Naive thymus-derived CD8-positive, alpha-beta T cell (primary cell): ENCODE data around the gene FAM162A. TPM values are rescaled to one million over a fixed set of nuclear protein-coding genes. Genes with fewer than 3 reads are reported as not detected.
"Not testable (repeated sequence)": the region's sequence is repeated elsewhere in the genome, so short reads cannot be mapped to it uniquely, and the experiment has no call there.

Source experiments
- ATAC-seq, 2 donors: fragments of 150-1000 bp; cut with Tn5 transposase in 1 of 2; sonication (Bioruptor Pico), chemical (Tn5 transposase) in 1 of 2; 1 replicate in 1 of 2; 2 replicates in 1 of 2; pipeline ENCODE4 v1.10.0; 2021; ENCODE audit warnings: mild to moderate bottlenecking in 2 of 2, moderate library complexity in 2 of 2
- POLR2A ChIA-PET: fragments of 350-600 bp; sonication (Branson Sonifier 250); formaldehyde crosslinking; loops from one replicate; lab custom pipeline; 2021; ENCODE audit warnings: antibody characterized with exemption; lab: Charles Lee
- DNase-seq, 10 donors: peaks; one replicate each; pipeline versions ENCODE4 v3.0.0 to v3.0.0-alpha.2; 2020 to 2022
- H3K27ac Mint-ChIP-seq, 10 donors: one replicate each; pipeline ENCODE4 v1.8.0; 2020 to 2022; ENCODE audit warnings: mild to moderate bottlenecking in 10 of 10, mixed read lengths in 10 of 10, moderate library complexity in 4 of 10, inconsistent platforms in 1 of 10
- H3K27me3 Mint-ChIP-seq, 5 donors: one replicate each; pipeline ENCODE4 v1.8.0; 2021 to 2022; ENCODE audit warnings: mixed read lengths in 5 of 5
- H3K36me3 Mint-ChIP-seq, 3 donors: one replicate each; pipeline ENCODE4 v1.8.0; 2020 to 2022; ENCODE audit warnings: mixed read lengths in 3 of 3, mild to moderate bottlenecking in 2 of 3, inconsistent platforms in 1 of 3
- H3K4me1 Mint-ChIP-seq, 4 donors: one replicate each; pipeline ENCODE4 v1.8.0; 2021 to 2022; ENCODE audit warnings: mixed read lengths in 4 of 4
- H3K4me3 Mint-ChIP-seq, 10 donors: one replicate each; pipeline ENCODE4 v1.8.0; 2020 to 2022; ENCODE audit warnings: mild to moderate bottlenecking in 10 of 10, mixed read lengths in 10 of 10, moderate library complexity in 6 of 10, inconsistent platforms in 1 of 10
- H3K9me3 Mint-ChIP-seq, 9 donors: one replicate each; pipeline ENCODE4 v1.8.0; 2020 to 2022; ENCODE audit warnings: mixed read lengths in 9 of 9, mild to moderate bottlenecking in 3 of 9, inconsistent platforms in 1 of 9, moderate library complexity in 1 of 9
- polyA plus RNA-seq, 3 donors: library from polyadenylated mRNA; unstranded; fragments of 300-500 nt; fragmentation: Illumina TruSeq; gene quantifications; one replicate each; pipeline ENCODE4 v1.2.3, GENCODE V29; 2021
- total RNA-seq, 8 experiments: library from RNA in 2 of 8; stranded (reverse) in 2 of 8; gene quantifications; one replicate each; pipeline ENCODE4 v1.2.3 and lab custom pipeline; 2021 to 2026

FAM162A gene
- total and polyA plus RNA-seq, 5 experiments from 2014 or later: 31.3 to 132 (median 114) TPM

DNA sequence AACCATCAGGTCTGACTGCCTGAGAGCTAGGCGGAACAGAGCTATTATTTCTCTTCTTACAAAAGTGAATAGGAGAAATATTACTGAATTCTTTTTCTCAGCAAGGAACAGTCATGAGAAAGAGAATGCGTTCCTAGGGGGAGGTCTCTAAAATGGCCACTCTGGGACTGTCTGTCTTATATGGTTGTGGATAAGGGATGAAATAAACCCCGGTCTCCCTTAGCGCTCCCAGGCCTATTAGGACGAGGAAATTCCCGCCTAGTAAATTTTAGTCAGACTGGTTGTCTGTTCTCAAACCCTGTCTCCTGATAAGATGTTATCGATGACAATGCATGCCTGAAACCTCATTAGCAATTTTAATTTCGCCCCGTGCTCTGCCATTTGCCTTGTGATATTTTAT is 52.0 kb downstream of the FAM162A start:
- H3K4me3 Mint-ChIP-seq: peak overlapping the region in 1 of 10 donors; percentile 42
- ATAC-seq: no peak
- DNase-seq: no peak
- H3K36me3 Mint-ChIP-seq: peaks cover 41 to 91% (median 65%) of the 10 kb centered on the region in 3 donors
- H3K27ac Mint-ChIP-seq: peak overlapping the region in 1 of 10 donors; percentile 79
- POLR2A ChIA-PET: no interaction called here
- peaks cover 0 to 4% (median 0%) of the 10 kb centered on the region in 4 donors for H3K4me1 Mint-ChIP-seq
- no peaks in the 10 kb centered on the region for H3K27me3 Mint-ChIP-seq
- peaks cover 4 to 15% (median 9%) of the 10 kb centered on the region in 9 donors for H3K9me3 Mint-ChIP-seq

DNA sequence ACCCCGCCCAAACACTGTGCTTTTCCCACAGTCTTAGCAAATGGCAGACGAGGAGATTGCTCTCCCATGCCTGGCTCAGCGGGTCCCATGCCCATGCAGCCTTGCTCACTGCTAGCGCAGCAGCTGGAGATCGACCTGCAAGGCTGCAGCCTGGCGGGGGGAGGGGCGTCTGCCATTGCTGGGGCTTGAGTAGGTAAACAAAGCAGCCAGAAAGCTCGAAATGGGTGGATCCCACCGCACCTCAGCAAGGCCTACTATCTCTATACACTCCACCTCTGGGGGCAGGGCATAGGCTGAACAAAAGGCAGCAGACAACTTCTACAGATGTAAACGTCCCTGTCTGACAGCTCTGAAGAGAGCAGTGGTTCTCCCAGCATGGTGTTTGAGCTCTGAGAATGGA is 59.1 kb downstream of the FAM162A start:
- DNase-seq (no peak), ATAC-seq (no peak)
- H3K4me3 Mint-ChIP-seq: no peak overlapping the region
- no peaks in the 10 kb centered on the region for H3K27me3 Mint-ChIP-seq
- H3K27ac Mint-ChIP-seq: no peak overlapping the region
- peaks cover 34 to 97% (median 78%) of the 10 kb centered on the region in 3 donors for H3K36me3 Mint-ChIP-seq
- POLR2A ChIA-PET: no interaction called here
- H3K4me1 Mint-ChIP-seq: peaks cover 7 to 12% (median 11%) of the 10 kb centered on the region in 4 donors
- H3K9me3 Mint-ChIP-seq: peaks cover 0 to 13% (median 4%) of the 10 kb centered on the region in 9 donors

DNA sequence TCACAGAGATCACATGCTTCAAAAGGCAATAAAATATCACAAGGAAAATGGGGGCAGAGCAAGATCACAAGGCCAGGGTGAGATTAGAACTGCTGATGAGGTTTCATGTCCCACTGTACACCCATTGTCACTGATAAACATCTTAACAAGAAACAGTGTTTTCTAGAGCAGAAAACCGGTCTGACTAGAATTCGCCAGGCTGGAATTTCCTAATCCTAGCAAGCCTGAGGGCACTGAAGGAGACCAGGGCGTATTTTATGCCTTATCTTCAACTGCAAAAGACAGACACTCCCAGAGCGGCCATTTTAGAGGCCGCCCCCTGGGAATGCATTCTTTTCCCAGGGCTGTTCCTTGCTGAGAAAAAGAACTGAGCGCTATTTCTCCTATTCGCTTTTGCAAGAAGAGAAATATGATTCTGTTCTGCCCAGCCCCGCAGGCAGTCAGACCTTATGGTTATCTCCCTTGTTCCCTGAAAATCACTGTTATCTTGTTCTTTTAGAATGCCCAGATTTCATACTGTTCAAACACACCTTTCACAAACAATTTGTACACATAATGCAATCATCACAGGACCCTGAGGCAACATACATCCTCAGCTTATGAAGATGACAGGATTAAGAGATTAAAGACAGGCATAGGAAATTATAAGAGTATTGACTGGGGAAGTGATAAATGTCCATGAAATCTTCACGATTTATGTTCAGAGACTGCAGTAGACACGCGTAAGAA is 59.9 kb downstream of the FAM162A start:
- Mint-ChIP-seq H3K4me1 (peaks cover 7 to 12% (median 11%) of the 10 kb centered on the region in 4 donors), H3K36me3 (peaks cover 35 to 96% (median 81%) of the 10 kb centered on the region in 3 donors), H3K27ac (peak overlapping the region in 2 of 10 donors; percentile 43 to 63), H3K9me3 (peaks cover 0 to 13% (median 4%) of the 10 kb centered on the region in 9 donors)
- H3K27me3 Mint-ChIP-seq, H3K4me3 Mint-ChIP-seq, POLR2A ChIA-PET, ATAC-seq, DNase-seq: not testable (repeated sequence)

DNA sequence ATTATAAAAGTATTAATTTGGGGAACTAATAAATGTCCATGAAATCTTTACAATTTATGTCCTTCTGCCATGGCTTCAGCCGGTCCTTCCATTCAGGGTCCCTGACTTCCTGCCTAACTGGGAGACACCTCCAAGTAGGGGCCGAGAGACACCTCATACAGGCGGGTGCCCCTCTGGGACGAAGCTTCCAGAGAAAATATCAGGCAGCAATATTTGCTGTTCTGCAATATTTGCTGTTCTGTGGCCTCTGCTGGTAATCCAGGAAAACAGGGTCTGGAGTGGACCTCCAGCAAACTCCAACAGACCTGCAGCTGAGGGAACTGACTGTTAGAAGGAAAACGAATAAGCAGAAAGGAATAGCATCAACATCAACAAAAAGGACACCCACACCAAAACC is 60.5 kb downstream of the FAM162A start:
- POLR2A ChIA-PET, DNase-seq, ATAC-seq, H3K4me3 Mint-ChIP-seq, H3K27me3 Mint-ChIP-seq: not testable (repeated sequence)
- H3K9me3 Mint-ChIP-seq: peaks cover 0 to 13% (median 4%) of the 10 kb centered on the region in 9 donors
- peaks cover 7 to 14% (median 11%) of the 10 kb centered on the region in 4 donors for H3K4me1 Mint-ChIP-seq
- H3K36me3 Mint-ChIP-seq: peaks cover 40 to 98% (median 82%) of the 10 kb centered on the region in 3 donors
- H3K27ac Mint-ChIP-seq: peak overlapping the region in 1 of 10 donors; percentile 33

DNA sequence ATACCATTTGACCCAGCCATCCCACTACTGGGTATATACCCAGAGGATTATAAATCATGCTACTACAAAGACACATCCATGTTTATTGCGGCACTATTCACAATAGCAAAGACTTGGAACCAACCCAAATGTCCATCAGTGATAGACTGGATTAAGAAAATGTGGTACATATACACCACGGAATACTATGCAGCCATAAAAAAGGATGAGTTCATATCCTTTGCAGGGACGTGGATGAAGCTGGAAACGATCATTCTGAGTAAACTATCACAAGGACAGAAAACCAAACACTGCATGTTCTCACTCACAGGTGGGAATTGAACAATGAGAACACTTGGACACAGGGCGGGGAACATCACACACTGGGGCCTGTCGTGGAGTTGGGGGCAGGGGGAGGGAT is 64.2 kb downstream of the FAM162A start:
- ATAC-seq, DNase-seq, POLR2A ChIA-PET, H3K4me3 Mint-ChIP-seq, H3K27me3 Mint-ChIP-seq: not testable (repeated sequence)
- peak overlapping the region in 2 of 10 donors; percentile 24 to 44 for H3K27ac Mint-ChIP-seq
- H3K9me3 Mint-ChIP-seq: peaks cover 0 to 13% (median 4%) of the 10 kb centered on the region in 9 donors
- H3K36me3 Mint-ChIP-seq: peaks cover 36 to 98% (median 76%) of the 10 kb centered on the region in 3 donors
- H3K4me1 Mint-ChIP-seq: peaks cover 7 to 11% (median 10%) of the 10 kb centered on the region in 4 donors

DNA sequence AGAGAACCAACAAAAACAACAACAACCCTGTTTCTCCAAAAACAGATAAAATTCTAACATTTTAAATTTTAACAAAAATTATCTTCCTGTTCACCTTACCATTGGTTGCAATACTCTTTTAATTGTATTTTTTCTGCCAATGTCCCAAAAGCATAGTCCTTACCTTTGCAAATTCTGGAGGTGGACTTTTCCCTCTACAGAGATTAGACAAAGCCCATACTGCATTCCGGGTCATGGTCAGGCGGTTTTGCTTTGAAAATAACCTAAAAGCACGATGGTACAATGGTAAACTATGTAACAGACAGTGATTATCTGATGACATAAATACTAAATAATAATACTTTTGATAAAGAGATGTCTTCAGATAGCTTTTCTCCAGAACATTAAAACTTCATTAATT is 67.4 kb downstream of the FAM162A start:
- peak overlapping the region in 1 of 10 donors; percentile 30 for H3K27ac Mint-ChIP-seq
- POLR2A ChIA-PET: no interaction called here

DNA sequence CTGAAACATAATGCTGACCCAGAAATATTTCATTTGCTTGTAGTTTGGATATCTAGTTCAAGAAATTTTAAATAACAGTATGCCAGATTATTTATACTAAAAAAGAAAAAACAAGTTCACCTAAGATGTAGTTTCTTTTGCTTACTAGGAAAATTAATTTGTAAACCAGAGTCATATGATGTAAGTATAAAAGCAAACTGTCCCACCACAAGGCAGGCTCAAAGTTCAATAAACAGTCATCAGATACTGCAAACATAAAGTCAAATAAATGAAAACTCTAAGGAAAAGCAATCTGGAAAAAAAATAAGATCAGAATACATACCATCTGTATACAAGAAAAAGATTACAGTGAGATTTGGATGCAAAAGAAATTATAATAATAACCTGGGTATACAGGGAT is 72.1 kb downstream of the FAM162A start:
- Mint-ChIP-seq H3K9me3 (no peaks in the 10 kb centered on the region), H3K27ac (peak overlapping the region in 1 of 10 donors; percentile 15), H3K4me3 (no peak overlapping the region), H3K4me1 (peaks cover 0 to 1% (median 0%) of the 10 kb centered on the region in 4 donors), H3K27me3 (no peaks in the 10 kb centered on the region), H3K36me3 (peaks cover 6 to 85% (median 22%) of the 10 kb centered on the region in 3 donors)
- DNase-seq: no peak
- no peak for ATAC-seq
- POLR2A ChIA-PET: no interaction called here

More for the DNA sequence above, 67.4 kb downstream of the FAM162A start:
- Mint-ChIP-seq H3K4me3 (no peak overlapping the region), H3K27me3 (no peaks in the 10 kb centered on the region), H3K9me3 (no peaks in the 10 kb centered on the region), H3K4me1 (peaks cover 0 to 10% (median 7%) of the 10 kb centered on the region in 4 donors), H3K36me3 (peaks cover 19 to 91% (median 53%) of the 10 kb centered on the region in 3 donors)
- ATAC-seq (no peak), DNase-seq (no peak)

DNA sequence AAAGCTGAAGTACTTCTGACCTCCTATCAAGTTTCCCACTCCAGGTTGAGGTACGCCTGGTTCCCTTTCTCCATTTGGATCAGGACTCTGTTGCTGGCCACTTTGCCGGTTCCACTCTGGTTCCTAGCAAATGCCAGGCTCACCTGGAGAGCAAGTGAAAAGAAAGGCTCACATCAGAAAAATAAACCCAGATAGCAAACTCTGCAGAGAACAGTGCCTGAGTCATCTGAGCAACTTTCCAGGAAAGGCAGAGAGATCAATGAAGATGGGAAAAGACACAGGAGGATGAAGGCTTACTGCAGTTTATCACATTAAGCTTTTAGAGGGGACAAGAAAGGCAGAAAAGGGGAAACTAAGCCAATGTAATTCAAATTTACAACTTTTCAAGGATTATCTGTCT is 73.7 kb downstream of the FAM162A start:
- POLR2A ChIA-PET: no interaction called here
- Mint-ChIP-seq H3K4me3 (no peak overlapping the region), H3K36me3 (peaks cover 6 to 85% (median 22%) of the 10 kb centered on the region in 3 donors), H3K27me3 (no peaks in the 10 kb centered on the region), H3K4me1 (peaks cover 0 to 6% (median under 1%) of the 10 kb centered on the region in 4 donors), H3K27ac (peak overlapping the region in 3 of 10 donors; percentile 3 to 82 (median 13)), H3K9me3 (no peaks in the 10 kb centered on the region)
- DNase-seq: no peak
- no peak for ATAC-seq

DNA sequence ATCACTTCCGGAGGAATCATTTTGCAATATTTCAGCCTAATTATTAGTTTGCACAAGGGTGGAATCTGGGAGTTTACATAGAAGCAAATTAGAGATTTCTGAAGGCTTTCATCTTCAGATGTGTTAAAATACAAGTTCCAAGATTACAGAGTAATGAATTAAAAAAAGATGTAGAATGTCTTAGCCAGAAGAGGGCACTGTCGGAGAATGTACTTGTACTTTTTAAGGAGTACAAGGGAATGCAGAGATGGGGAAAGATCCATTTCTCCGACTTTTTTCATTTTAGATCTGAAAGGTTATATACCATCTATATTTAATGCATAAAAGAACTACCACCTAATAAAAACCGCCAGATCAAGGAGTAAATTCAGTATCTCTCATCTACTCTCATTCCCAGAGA is 75.0 kb downstream of the FAM162A start:
- H3K4me1 Mint-ChIP-seq: peaks cover 0 to 6% (median under 1%) of the 10 kb centered on the region in 4 donors
- ATAC-seq: no peak

DNA sequence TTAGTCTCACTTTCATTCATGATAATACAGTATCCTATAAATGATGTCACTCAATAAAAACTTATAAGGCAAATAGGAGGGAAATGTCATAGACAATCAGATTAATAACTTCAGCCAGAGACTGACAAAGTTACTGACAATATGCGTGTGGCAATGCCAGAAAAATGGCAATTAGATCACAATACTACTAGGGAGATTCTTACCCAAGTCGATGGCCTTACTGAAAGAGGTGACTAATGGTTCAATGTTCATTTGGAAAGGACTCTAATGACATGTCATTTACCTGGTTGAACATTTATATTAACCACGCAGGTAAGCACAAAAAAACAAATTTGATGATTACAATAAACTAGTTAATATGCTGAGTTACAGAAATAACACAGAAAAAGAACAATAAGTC is 77.8 kb downstream of the FAM162A start:
- H3K27ac Mint-ChIP-seq: peak overlapping the region in 2 of 10 donors; percentile 3 to 63
- ATAC-seq: no peak

More for the DNA sequence above, 75.0 kb downstream of the FAM162A start:
- Mint-ChIP-seq H3K36me3 (peaks cover 6 to 87% (median 17%) of the 10 kb centered on the region in 3 donors), H3K4me3 (no peak overlapping the region), H3K9me3 (no peaks in the 10 kb centered on the region), H3K27ac (peak overlapping the region in 2 of 10 donors; percentile 14 to 30), H3K27me3 (no peaks in the 10 kb centered on the region)
- DNase-seq: no peak
- POLR2A ChIA-PET: no interaction called here

More for the DNA sequence above, 77.8 kb downstream of the FAM162A start:
- Mint-ChIP-seq H3K9me3 (no peaks in the 10 kb centered on the region), H3K4me1 (peaks cover 0 to 6% (median 1%) of the 10 kb centered on the region in 4 donors), H3K36me3 (peaks cover 0 to 82% (median 13%) of the 10 kb centered on the region in 3 donors), H3K27me3 (no peaks in the 10 kb centered on the region), H3K4me3 (no peak overlapping the region)
- POLR2A ChIA-PET: no interaction called here
- no peak for DNase-seq

Other genes with a start within 250 kb of the FAM162A start
- not detected for gene CASR, start 200.5 kb upstream of the FAM162A start, total RNA-seq
- not detected for gene CASR, start 200.5 kb upstream of the FAM162A start, polyA plus RNA-seq
- not detected for gene CSTA, start 58.9 kb upstream of the FAM162A start, total RNA-seq
- gene CSTA, start 58.9 kb upstream of the FAM162A start, polyA plus RNA-seq: under 1 TPM in 2 of 3 donors, not detected in 1; 0.26 to 0.29 TPM
- 10 to 100 TPM; 22.4 to 35.1 TPM for gene MIX23, start 951 bp upstream of the FAM162A start, total RNA-seq
- 10 to 100 TPM; 17.1 to 28.2 (median 23.5) TPM for gene MIX23, start 951 bp upstream of the FAM162A start, polyA plus RNA-seq
- 10 to 100 TPM; 12.3 to 12.7 TPM for gene WDR5B, start 31.9 kb downstream of the FAM162A start, total RNA-seq
- 1 to 10 TPM; 1.2 to 2.2 (median 1.7) TPM for gene WDR5B, start 31.9 kb downstream of the FAM162A start, polyA plus RNA-seq
- 10 to 100 TPM; 74.2 to 78.2 TPM for gene KPNA1, start 130.8 kb downstream of the FAM162A start, total RNA-seq
- 10 to 100 TPM; 36.9 to 49.5 (median 41.7) TPM for gene KPNA1, start 130.8 kb downstream of the FAM162A start, polyA plus RNA-seq
- gene PARP9, start 180.1 kb downstream of the FAM162A start, total RNA-seq: 10 to 100 TPM; 19.2 to 21.5 TPM
- gene PARP9, start 180.1 kb downstream of the FAM162A start, polyA plus RNA-seq: 10 to 100 TPM; 18.0 to 30.8 (median 18.6) TPM
- gene DTX3L, start 180.2 kb downstream of the FAM162A start, total RNA-seq: 10 to 100 TPM; 35.1 to 40.6 TPM
- gene DTX3L, start 180.2 kb downstream of the FAM162A start, polyA plus RNA-seq: 10 to 100 TPM; 20.2 to 27.6 (median 26.3) TPM
- 10 to 100 TPM; 56.9 to 61.9 TPM for gene PARP15, start 193.5 kb downstream of the FAM162A start, total RNA-seq
- gene PARP15, start 193.5 kb downstream of the FAM162A start, polyA plus RNA-seq: 1 to 10 TPM; 5.4 to 8.4 (median 6.9) TPM